SK-N-SH treated with all-trans-retinoic acid at 6 μM for 48 hours (cell line): ENCODE results near the gene HAVCR2.

Experiments used
- ATAC-seq: fragments of 200-7000 bp; cut with Tn5 transposase; 3 replicates; pipeline ENCODE4 v1.9.1; 2020; ENCODE audit warnings: mild to moderate bottlenecking, moderate library complexity
- ARNTL ChIP-seq: fragments of 450-650 bp; formaldehyde crosslinking; IDR thresholded peaks from 2 replicates; pipeline ENCODE4 v1.5.0; 2020; ENCODE audit warnings: low read depth, mild to moderate bottlenecking, moderate library complexity, borderline replicate concordance
- CREB5 ChIP-seq: fragments of 250-450 bp; sonication (Bioruptor Pico); IDR thresholded peaks from 2 replicates; pipeline ENCODE4 v1.5.1; 2020; ENCODE audit warnings: low read depth, mild to moderate bottlenecking, moderate library complexity
- CSDC2 ChIP-seq: fragments of 250-450 bp; sonication (Bioruptor Pico); IDR thresholded peaks from 2 replicates; pipeline ENCODE4 v1.5.0; 2020; ENCODE audit warnings: mild to moderate bottlenecking, moderate library complexity
- ESRRG ChIP-seq: fragments of 250-450 bp; sonication (Bioruptor Pico); IDR thresholded peaks from 2 replicates; pipeline ENCODE4 v1.6.1; 2021; ENCODE audit warnings: mild to moderate bottlenecking
- ISL1 ChIP-seq: fragments of 250-450 bp; sonication (Bioruptor Pico); IDR thresholded peaks from 2 replicates; pipeline ENCODE4 v2.1.2; 2022; ENCODE audit warnings: mild to moderate bottlenecking, moderate library complexity
- PPARA ChIP-seq: fragments of 250-450 bp; sonication (Bioruptor Pico); IDR thresholded peaks from 2 replicates; pipeline ENCODE4 v1.5.0; 2020; ENCODE audit warnings: mild to moderate bottlenecking, borderline replicate concordance
- RARB ChIP-seq: fragments of 250-450 bp; sonication (Bioruptor Pico); IDR thresholded peaks from 2 replicates; pipeline ENCODE4 v1.8.0; 2021; ENCODE audit warnings: mild to moderate bottlenecking, moderate library complexity
- SNAI2 ChIP-seq: fragments of 250-450 bp; sonication (Bioruptor Pico); IDR thresholded peaks from 2 replicates; pipeline ENCODE4 v1.5.0; 2020; ENCODE audit warnings: mild to moderate bottlenecking, moderate library complexity
- TCF4 ChIP-seq: fragments of 250-450 bp; sonication (Bioruptor Pico); IDR thresholded peaks from 2 replicates; pipeline ENCODE4 v1.8.0; 2021; ENCODE audit warnings: mild to moderate bottlenecking, moderate library complexity, borderline replicate concordance
- TOX ChIP-seq: fragments of 250-450 bp; sonication (Bioruptor Pico); IDR thresholded peaks from 2 replicates; pipeline ENCODE4 v1.8.0; 2021; ENCODE audit warnings: mild to moderate bottlenecking, moderate library complexity, borderline replicate concordance
- ZC3H10 ChIP-seq: fragments of 250-450 bp; sonication (Bioruptor Pico); IDR thresholded peaks from 2 replicates; pipeline ENCODE4 v1.5.1; 2021; ENCODE audit warnings: mild to moderate bottlenecking, moderate library complexity
- ZFP3 ChIP-seq: fragments of 250-450 bp; sonication (Bioruptor Pico); IDR thresholded peaks from 2 replicates; pipeline ENCODE4 v1.5.0; 2020; ENCODE audit warnings: mild to moderate bottlenecking, moderate library complexity
- ZFP30 ChIP-seq: fragments of 450-650 bp; formaldehyde crosslinking; IDR thresholded peaks from 2 replicates; pipeline ENCODE4 v1.5.0; 2022; ENCODE audit warnings: mild to moderate bottlenecking, moderate library complexity
- ZNF565 ChIP-seq: fragments of 450-650 bp; formaldehyde crosslinking; conservative IDR thresholded peaks from 2 replicates; pipeline ENCODE4 v1.5.0; 2020; ENCODE audit warnings: low read depth, mild to moderate bottlenecking, moderate library complexity
- ZNF70 ChIP-seq: fragments of 450-650 bp; formaldehyde crosslinking; IDR thresholded peaks from 2 replicates; pipeline ENCODE4 v1.5.0; 2020; ENCODE audit warnings: mild to moderate bottlenecking, moderate library complexity
- ZNF8 ChIP-seq: fragments of 450-650 bp; formaldehyde crosslinking; IDR thresholded peaks from 2 replicates; pipeline ENCODE4 v1.5.0; 2020; ENCODE audit warnings: mild to moderate bottlenecking, moderate library complexity
- TF ChIP-seq, protein P1 (sequence below): fragments of 250-450 bp; sonication (Bioruptor Pico); IDR thresholded peaks from 2 replicates; pipeline ENCODE4 v1.5.0; 2020; ENCODE audit warnings: mild to moderate bottlenecking, moderate library complexity
- TF ChIP-seq, protein P2 (sequence below): fragments of 250-450 bp; sonication (Bioruptor Pico); IDR thresholded peaks from 2 replicates; pipeline ENCODE4 v1.5.1; 2021; ENCODE audit warnings: mild to moderate bottlenecking, moderate library complexity
- TF ChIP-seq, protein P3 (sequence below): fragments of 250-450 bp; sonication (Bioruptor Pico); IDR thresholded peaks from 2 replicates; pipeline ENCODE4 v1.8.0; 2021; ENCODE audit warnings: low read depth, mild to moderate bottlenecking, moderate library complexity, borderline replicate concordance

HAVCR2 gene

DNA sequence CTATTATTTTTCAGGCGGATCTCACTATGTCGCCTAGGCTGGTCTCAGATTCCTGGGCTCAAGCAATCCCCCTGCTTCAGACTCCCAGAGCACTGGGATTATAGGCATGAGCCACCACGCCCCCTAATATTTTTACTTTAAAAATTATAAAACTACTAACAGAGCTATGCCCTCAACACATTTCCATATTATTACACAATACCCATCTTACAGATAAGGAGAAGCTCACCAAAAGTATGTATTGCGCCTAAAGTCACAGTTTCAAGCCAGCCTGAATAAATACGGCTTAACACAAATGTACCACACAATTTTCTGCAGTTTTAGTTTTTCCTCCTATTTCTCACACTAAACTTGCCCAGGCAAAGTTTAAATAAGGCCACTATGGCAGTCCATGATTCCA lies 40.1 kb downstream of the HAVCR2 start:
- TF ChIP-seq ZFP30 (no peak), TOX (CRISPR knock-in tag) (no peak), RARB (CRISPR knock-in tag) (no peak), ZNF565 (CRISPR knock-in tag) (no peak), PPARA (CRISPR knock-in tag) (no peak), ZC3H10 (CRISPR knock-in tag) (no peak)
- TF ChIP-seq, protein P1, sequence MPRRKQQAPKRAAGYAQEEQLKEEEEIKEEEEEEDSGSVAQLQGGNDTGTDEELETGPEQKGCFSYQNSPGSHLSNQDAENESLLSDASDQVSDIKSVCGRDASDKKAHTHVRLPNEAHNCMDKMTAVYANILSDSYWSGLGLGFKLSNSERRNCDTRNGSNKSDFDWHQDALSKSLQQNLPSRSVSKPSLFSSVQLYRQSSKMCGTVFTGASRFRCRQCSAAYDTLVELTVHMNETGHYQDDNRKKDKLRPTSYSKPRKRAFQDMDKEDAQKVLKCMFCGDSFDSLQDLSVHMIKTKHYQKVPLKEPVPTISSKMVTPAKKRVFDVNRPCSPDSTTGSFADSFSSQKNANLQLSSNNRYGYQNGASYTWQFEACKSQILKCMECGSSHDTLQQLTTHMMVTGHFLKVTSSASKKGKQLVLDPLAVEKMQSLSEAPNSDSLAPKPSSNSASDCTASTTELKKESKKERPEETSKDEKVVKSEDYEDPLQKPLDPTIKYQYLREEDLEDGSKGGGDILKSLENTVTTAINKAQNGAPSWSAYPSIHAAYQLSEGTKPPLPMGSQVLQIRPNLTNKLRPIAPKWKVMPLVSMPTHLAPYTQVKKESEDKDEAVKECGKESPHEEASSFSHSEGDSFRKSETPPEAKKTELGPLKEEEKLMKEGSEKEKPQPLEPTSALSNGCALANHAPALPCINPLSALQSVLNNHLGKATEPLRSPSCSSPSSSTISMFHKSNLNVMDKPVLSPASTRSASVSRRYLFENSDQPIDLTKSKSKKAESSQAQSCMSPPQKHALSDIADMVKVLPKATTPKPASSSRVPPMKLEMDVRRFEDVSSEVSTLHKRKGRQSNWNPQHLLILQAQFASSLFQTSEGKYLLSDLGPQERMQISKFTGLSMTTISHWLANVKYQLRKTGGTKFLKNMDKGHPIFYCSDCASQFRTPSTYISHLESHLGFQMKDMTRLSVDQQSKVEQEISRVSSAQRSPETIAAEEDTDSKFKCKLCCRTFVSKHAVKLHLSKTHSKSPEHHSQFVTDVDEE: no peak
- TF ChIP-seq, protein P2, sequence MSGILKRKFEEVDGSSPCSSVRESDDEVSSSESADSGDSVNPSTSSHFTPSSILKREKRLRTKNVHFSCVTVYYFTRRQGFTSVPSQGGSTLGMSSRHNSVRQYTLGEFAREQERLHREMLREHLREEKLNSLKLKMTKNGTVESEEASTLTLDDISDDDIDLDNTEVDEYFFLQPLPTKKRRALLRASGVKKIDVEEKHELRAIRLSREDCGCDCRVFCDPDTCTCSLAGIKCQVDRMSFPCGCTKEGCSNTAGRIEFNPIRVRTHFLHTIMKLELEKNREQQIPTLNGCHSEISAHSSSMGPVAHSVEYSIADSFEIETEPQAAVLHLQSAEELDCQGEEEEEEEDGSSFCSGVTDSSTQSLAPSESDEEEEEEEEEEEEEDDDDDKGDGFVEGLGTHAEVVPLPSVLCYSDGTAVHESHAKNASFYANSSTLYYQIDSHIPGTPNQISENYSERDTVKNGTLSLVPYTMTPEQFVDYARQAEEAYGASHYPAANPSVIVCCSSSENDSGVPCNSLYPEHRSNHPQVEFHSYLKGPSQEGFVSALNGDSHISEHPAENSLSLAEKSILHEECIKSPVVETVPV (CRISPR knock-in tag): no peak
- TF ChIP-seq, protein P3, sequence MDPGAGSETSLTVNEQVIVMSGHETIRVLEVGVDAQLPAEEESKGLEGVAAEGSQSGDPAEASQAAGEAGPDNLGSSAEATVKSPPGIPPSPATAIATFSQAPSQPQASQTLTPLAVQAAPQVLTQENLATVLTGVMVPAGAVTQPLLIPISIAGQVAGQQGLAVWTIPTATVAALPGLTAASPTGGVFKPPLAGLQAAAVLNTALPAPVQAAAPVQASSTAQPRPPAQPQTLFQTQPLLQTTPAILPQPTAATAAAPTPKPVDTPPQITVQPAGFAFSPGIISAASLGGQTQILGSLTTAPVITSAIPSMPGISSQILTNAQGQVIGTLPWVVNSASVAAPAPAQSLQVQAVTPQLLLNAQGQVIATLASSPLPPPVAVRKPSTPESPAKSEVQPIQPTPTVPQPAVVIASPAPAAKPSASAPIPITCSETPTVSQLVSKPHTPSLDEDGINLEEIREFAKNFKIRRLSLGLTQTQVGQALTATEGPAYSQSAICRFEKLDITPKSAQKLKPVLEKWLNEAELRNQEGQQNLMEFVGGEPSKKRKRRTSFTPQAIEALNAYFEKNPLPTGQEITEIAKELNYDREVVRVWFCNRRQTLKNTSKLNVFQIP (CRISPR knock-in tag): no peak
- no peak for ATAC-seq

GRCh38 chr5:157068339-157068738 lies 40.5 kb downstream of the HAVCR2 start:
- TF ChIP-seq, protein P3 (CRISPR knock-in tag): no peak
- no peak for TF ChIP-seq ZFP3
- no peak for TF ChIP-seq TCF4 (CRISPR knock-in tag)
- TF ChIP-seq CREB5: no peak
- TF ChIP-seq TOX (CRISPR knock-in tag): no peak
- no peak for TF ChIP-seq SNAI2 (CRISPR knock-in tag)
- TF ChIP-seq ZNF8 (CRISPR knock-in tag): no peak
- TF ChIP-seq ZFP30: no peak
- TF ChIP-seq CSDC2: no peak
- TF ChIP-seq, protein P2 (CRISPR knock-in tag): no peak
- TF ChIP-seq ARNTL (CRISPR knock-in tag): no peak
- ATAC-seq: no peak

- no peak for ATAC-seq
- TF ChIP-seq, protein P1: no peak
- TF ChIP-seq, protein P2 (CRISPR knock-in tag): no peak
- TF ChIP-seq ISL1 (no peak), ZNF8 (CRISPR knock-in tag) (no peak), ESRRG (CRISPR knock-in tag) (no peak), ARNTL (CRISPR knock-in tag) (no peak), ZNF70 (CRISPR knock-in tag) (no peak), RARB (CRISPR knock-in tag) (no peak), ZC3H10 (CRISPR knock-in tag) (no peak)
- TF ChIP-seq, protein P3 (CRISPR knock-in tag): no peak
These were observed 41.8 kb downstream of the HAVCR2 start for GRCh38 chr5:157067005-157067404.
